DND-41 (cell line): ENCODE data around the gene C13orf42.

Experiments
- ATAC-seq: fragments of 200-7000 bp; cut with Tn5 transposase; 3 replicates; pipeline ENCODE4 v1.9.1; 2021; ENCODE audit warnings: low read depth; ENCODE audit not compliant: insufficient read depth
- DNase-seq: peaks from one replicate; pipeline ENCODE4 v3.0.0-alpha.2; 2020
- H2AFZ ChIP-seq: 2 replicates; pipeline ENCODE4 v1.6.0; 2012; ENCODE audit warnings: low read depth, low read length
- H3K27ac ChIP-seq: 2 replicates; pipeline ENCODE4 v1.5.1; 2012; ENCODE audit warnings: low read length, inconsistent platforms
- H3K27me3 ChIP-seq: fragments of 200-600 bp; sonication (generic); 2 replicates; pipeline ENCODE4 v1.6.0; 2012; ENCODE audit warnings: low read length, mild to moderate bottlenecking, inconsistent platforms; ENCODE audit not compliant: insufficient read depth, poor library complexity
- H3K36me3 ChIP-seq: 2 replicates; pipeline ENCODE4 v1.5.1; 2012; ENCODE audit warnings: low read length, inconsistent platforms; ENCODE audit not compliant: insufficient read depth
- H3K4me1 ChIP-seq: 2 replicates; pipeline ENCODE4 v1.5.1; 2012; ENCODE audit warnings: mild to moderate bottlenecking, low read length; ENCODE audit not compliant: insufficient read depth
- H3K4me2 ChIP-seq: 2 replicates; pipeline ENCODE4 v1.6.0; 2012; ENCODE audit warnings: mild to moderate bottlenecking, moderate library complexity, low read length, inconsistent platforms; ENCODE audit not compliant: insufficient read depth
- H3K4me3 ChIP-seq, 2 experiments: fragments of 200-600 bp in 1 of 2; shearing (Covaris generic) in 1 of 2; 2 replicates each; pipeline ENCODE4 v1.5.1; 2012 to 2016; ENCODE audit warnings: inconsistent platforms in 2 of 2, low read length in 2 of 2, mild to moderate bottlenecking in 2 of 2, low read depth in 1 of 2, moderate library complexity in 1 of 2
- H3K79me2 ChIP-seq: 2 replicates; pipeline ENCODE4 v1.6.0; 2012; ENCODE audit warnings: low read length, inconsistent platforms; ENCODE audit not compliant: insufficient read depth
- H3K9ac ChIP-seq: 2 replicates; pipeline ENCODE4 v1.6.0; 2012; ENCODE audit warnings: low read depth, mild to moderate bottlenecking, inconsistent platforms, low read length, moderate library complexity
- H3K9me3 ChIP-seq: 2 replicates; pipeline ENCODE4 v1.5.1; 2012; ENCODE audit warnings: low read length, moderate library complexity, mild to moderate bottlenecking, inconsistent platforms; ENCODE audit not compliant: insufficient read depth, severe bottlenecking
- H4K20me1 ChIP-seq: 2 replicates; pipeline ENCODE4 v1.6.0; 2012; ENCODE audit warnings: low read length; ENCODE audit not compliant: insufficient read depth
- CTCF ChIP-seq: IDR thresholded peaks from 2 replicates; pipeline ENCODE4 v1.5.1; 2012; ENCODE audit warnings: borderline replicate concordance, low read length, moderate library complexity, mild to moderate bottlenecking; ENCODE audit not compliant: poor library complexity, severe bottlenecking; ENCODE audit errors: extremely low read depth
- EZH2 ChIP-seq: IDR thresholded peaks from 3 replicates; pipeline ENCODE4 v1.6.1; 2012; ENCODE audit warnings: borderline replicate concordance, low read depth, mild to moderate bottlenecking, moderate library complexity, low read length, inconsistent platforms; ENCODE audit not compliant: severe bottlenecking

The C13orf42 gene

GRCh38 chr13:51113186-51113881, 2.3 kb upstream of the C13orf42 start:
- Histone ChIP-seq H3K9me3 (peaks cover 8% of the 10 kb centered on the region), H3K4me3 (no peak overlapping the region), H3K9ac (no peak overlapping the region), H3K36me3 (no peaks in the 10 kb centered on the region), H3K27me3 (peaks cover 9% of the 10 kb centered on the region), H2AFZ (no peak overlapping the region), H4K20me1 (no peaks in the 10 kb centered on the region), H3K79me2 (no peaks in the 10 kb centered on the region), H3K4me2 (no peak overlapping the region), H3K27ac (no peak overlapping the region), H3K4me1 (no peaks in the 10 kb centered on the region)
- DNase-seq (no peak), ATAC-seq (no peak)
- no peak for TF ChIP-seq EZH2
- TF ChIP-seq CTCF = no peak

DNA sequence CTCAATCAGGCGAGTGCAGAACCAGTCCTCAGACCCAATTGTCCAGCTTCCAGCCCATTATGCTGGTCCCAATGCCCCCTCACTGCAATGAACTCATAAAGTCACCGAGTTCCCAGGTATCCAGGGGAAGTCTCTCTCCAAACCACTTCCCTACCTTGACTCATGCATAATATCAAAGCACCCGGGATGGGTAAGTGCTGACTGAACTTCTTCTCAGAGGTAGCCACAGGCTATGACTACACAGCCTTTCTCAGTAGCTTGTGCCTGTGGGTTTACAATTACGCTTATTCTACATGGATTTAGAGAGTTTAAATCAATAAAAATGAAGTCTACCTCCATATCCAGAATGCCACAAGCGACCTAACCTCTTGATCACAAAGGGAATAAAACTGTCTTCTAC, 1.7 kb upstream of the C13orf42 start:
- no peak for ATAC-seq
- H3K4me3 ChIP-seq = no peak overlapping the region

DNA sequence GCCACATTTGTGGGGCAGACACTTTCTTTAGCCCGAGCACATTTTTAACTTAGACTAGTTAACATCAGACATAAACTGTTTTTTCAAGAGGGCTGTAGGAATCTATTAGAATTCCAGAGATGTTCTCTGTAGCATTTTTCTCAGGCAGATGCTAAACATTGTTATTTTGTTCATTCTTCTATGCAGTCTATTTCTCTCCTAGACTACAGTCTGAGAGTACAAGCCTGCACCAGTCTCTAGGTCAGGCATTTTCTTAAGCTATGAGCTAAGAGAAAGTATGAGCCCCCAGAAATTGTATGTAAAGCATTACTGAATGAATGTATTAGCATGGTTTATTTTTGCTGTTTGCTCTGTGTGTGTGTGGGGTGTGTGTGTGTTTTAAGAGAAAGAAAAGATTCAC, 923 bp upstream of the C13orf42 start:
- Histone ChIP-seq H3K36me3 (no peaks in the 10 kb centered on the region), H2AFZ (no peak overlapping the region), H3K9ac (no peak overlapping the region), H3K79me2 (no peaks in the 10 kb centered on the region), H3K4me3 (no peak overlapping the region), H3K9me3 (peaks cover 4% of the 10 kb centered on the region), H3K27me3 (peaks cover 9% of the 10 kb centered on the region), H3K27ac (no peak overlapping the region), H3K4me1 (no peaks in the 10 kb centered on the region), H3K4me2 (no peak overlapping the region), H4K20me1 (no peaks in the 10 kb centered on the region)
- DNase-seq (no peak), ATAC-seq (no peak)
- no peak for TF ChIP-seq CTCF

More for the DNA sequence above, 1.7 kb upstream of the C13orf42 start:
- TF ChIP-seq EZH2 (no peak), CTCF (no peak)
- H3K9ac ChIP-seq = no peak overlapping the region
- H3K27ac ChIP-seq = no peak overlapping the region
- peaks cover 7% of the 10 kb centered on the region for H3K9me3 ChIP-seq
- H3K4me2 ChIP-seq = no peak overlapping the region
- no peaks in the 10 kb centered on the region for H3K4me1 ChIP-seq
- no peaks in the 10 kb centered on the region for H4K20me1 ChIP-seq
- H2AFZ ChIP-seq = no peak overlapping the region
- H3K36me3 ChIP-seq = no peaks in the 10 kb centered on the region
- DNase-seq = no peak
- H3K79me2 ChIP-seq = no peaks in the 10 kb centered on the region
- H3K27me3 ChIP-seq = peaks cover 9% of the 10 kb centered on the region

DNA sequence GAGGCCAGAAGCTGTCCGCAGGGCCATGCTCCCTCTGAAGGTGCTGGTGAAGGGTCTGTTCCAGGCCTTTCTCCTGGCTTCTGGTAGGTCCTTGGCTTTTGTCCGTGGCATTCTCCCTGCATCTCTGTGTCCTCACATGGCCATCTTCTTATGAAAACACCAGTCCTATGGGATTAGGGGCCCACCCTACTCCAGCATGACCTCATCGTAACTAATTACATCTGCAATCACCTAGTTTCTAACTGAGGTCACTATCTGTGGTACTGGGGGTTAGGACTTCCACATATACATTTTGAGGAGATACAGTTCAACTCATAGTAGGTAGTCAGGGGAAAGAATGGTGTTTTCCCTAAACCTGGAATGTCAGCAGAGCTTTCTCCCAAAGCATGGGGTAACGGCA, 3.1 kb downstream of the C13orf42 start:
- no peak overlapping the region for H3K9ac ChIP-seq
- H3K9me3 ChIP-seq = no peaks in the 10 kb centered on the region
- no peaks in the 10 kb centered on the region for H3K27me3 ChIP-seq
- TF ChIP-seq EZH2 (no peak), CTCF (no peak)
- DNase-seq (no peak), ATAC-seq (no peak)
- H3K79me2 ChIP-seq = no peaks in the 10 kb centered on the region
- no peak overlapping the region for H3K4me3 ChIP-seq
- no peak overlapping the region for H3K27ac ChIP-seq
- no peaks in the 10 kb centered on the region for H4K20me1 ChIP-seq
- H3K4me2 ChIP-seq = no peak overlapping the region
- no peak overlapping the region for H2AFZ ChIP-seq
- no peaks in the 10 kb centered on the region for H3K4me1 ChIP-seq
- H3K36me3 ChIP-seq = no peaks in the 10 kb centered on the region
